Measurements from ENCODE around the gene MALSU1. TPM values are rescaled to one million over a fixed set of nuclear protein-coding genes. Genes with fewer than 3 reads are reported as not detected.

MALSU1 gene
- total and polyA plus RNA-seq, 2 donors (not counting 1 experiment from before 2014, with no cell fraction given): 54.8 to 77.6 TPM

GRCh38 chr7:23292623-23293022 lies 6.5 kb upstream of the MALSU1 start:
- TF ChIP-seq CTCF (conservative IDR thresholded peaks at IDR 0.05 in 1 of 2, IDR thresholded peaks at IDR 0.05 in 1 of 2; ENCODE audit: low read depth in 1 of 2, low read length in 2 of 2): no peak
- TF ChIP-seq EZH2 (IDR thresholded peaks at IDR 0.05; ENCODE audit: low read length, missing control alignments): no peak
- H2AFZ ChIP-seq (ENCODE audit: low read length): no peak overlapping the region
- no peaks in the 10 kb centered on the region for H3K79me2 ChIP-seq (ENCODE audit: control insufficient read depth, insufficient read depth, low read length)
- H4K20me1 ChIP-seq (ENCODE audit: control insufficient read depth, extremely low read depth, insufficient read depth, low read length): no peaks in the 10 kb centered on the region
- H3K4me1 ChIP-seq (ENCODE audit: control insufficient read depth, extremely low read depth, insufficient read depth, low read length): no peaks in the 10 kb centered on the region
- H3K9me3 ChIP-seq (ENCODE audit: control insufficient read depth, insufficient read depth, low read depth, low read length): no peaks in the 10 kb centered on the region
- no peak overlapping the region for H3K4me2 ChIP-seq (ENCODE audit: extremely low read depth, insufficient read depth, low read length)
- no peaks in the 10 kb centered on the region for H3K27me3 ChIP-seq (ENCODE audit: control insufficient read depth, insufficient read depth, low read length)
- no peak overlapping the region for H3K9ac ChIP-seq (ENCODE audit: insufficient read depth, low read length)
- H3K36me3 ChIP-seq (ENCODE audit: control insufficient read depth, insufficient read depth, low read length): no peaks in the 10 kb centered on the region
- no peak overlapping the region for H3K27ac ChIP-seq (ENCODE audit: insufficient read depth, low read length)
- no peak overlapping the region for H3K4me3 ChIP-seq (replicated peaks in 1 of 4; ENCODE audit: control extremely low read depth in 1 of 4, insufficient read depth in 1 of 4, low read depth in 3 of 4, low read length in 4 of 4)
- DNase-seq (ENCODE audit: low read depth in 2 of 2): no peak

- Histone ChIP-seq H2AFZ (ENCODE audit: low read length) (no peak overlapping the region), H3K9ac (ENCODE audit: insufficient read depth, low read length) (no peak overlapping the region), H3K79me2 (ENCODE audit: control insufficient read depth, insufficient read depth, low read length) (no peaks in the 10 kb centered on the region), H4K20me1 (ENCODE audit: control insufficient read depth, extremely low read depth, insufficient read depth, low read length) (no peaks in the 10 kb centered on the region), H3K4me2 (ENCODE audit: extremely low read depth, insufficient read depth, low read length) (no peak overlapping the region), H3K9me3 (ENCODE audit: control insufficient read depth, insufficient read depth, low read depth, low read length) (no peaks in the 10 kb centered on the region), H3K27me3 (ENCODE audit: control insufficient read depth, insufficient read depth, low read length) (no peaks in the 10 kb centered on the region), H3K27ac (ENCODE audit: insufficient read depth, low read length) (no peak overlapping the region), H3K4me3 (replicated peaks in 1 of 4; ENCODE audit: control extremely low read depth in 1 of 4, insufficient read depth in 1 of 4, low read depth in 3 of 4, low read length in 4 of 4) (no peak overlapping the region), H3K36me3 (ENCODE audit: control insufficient read depth, insufficient read depth, low read length) (no peaks in the 10 kb centered on the region), H3K4me1 (ENCODE audit: control insufficient read depth, extremely low read depth, insufficient read depth, low read length) (peaks cover 5% of the 10 kb centered on the region)
- TF ChIP-seq CTCF (conservative IDR thresholded peaks at IDR 0.05 in 1 of 2, IDR thresholded peaks at IDR 0.05 in 1 of 2; ENCODE audit: low read depth in 1 of 2, low read length in 2 of 2): no peak
- no peak for TF ChIP-seq EZH2 (IDR thresholded peaks at IDR 0.05; ENCODE audit: low read length, missing control alignments)
- DNase-seq (ENCODE audit: low read depth in 2 of 2): no peak
These were observed 5.6 kb upstream of the MALSU1 start for GRCh38 chr7:23293500-23294073.

- no peaks in the 10 kb centered on the region for H4K20me1 ChIP-seq (ENCODE audit: control insufficient read depth, extremely low read depth, insufficient read depth, low read length)
- H3K36me3 ChIP-seq (ENCODE audit: control insufficient read depth, insufficient read depth, low read length): no peaks in the 10 kb centered on the region
- H3K4me3 ChIP-seq (replicated peaks in 1 of 4; ENCODE audit: control extremely low read depth in 1 of 4, insufficient read depth in 1 of 4, low read depth in 3 of 4, low read length in 4 of 4): no peak overlapping the region
- no peak for DNase-seq (ENCODE audit: low read depth in 2 of 2)
- H2AFZ ChIP-seq (ENCODE audit: low read length): no peak overlapping the region
- TF ChIP-seq EZH2 (IDR thresholded peaks at IDR 0.05; ENCODE audit: low read length, missing control alignments): no peak
- H3K27ac ChIP-seq (ENCODE audit: insufficient read depth, low read length): no peak overlapping the region
- no peaks in the 10 kb centered on the region for H3K27me3 ChIP-seq (ENCODE audit: control insufficient read depth, insufficient read depth, low read length)
- no peak overlapping the region for H3K4me2 ChIP-seq (ENCODE audit: extremely low read depth, insufficient read depth, low read length)
- peaks cover 9% of the 10 kb centered on the region for H3K4me1 ChIP-seq (ENCODE audit: control insufficient read depth, extremely low read depth, insufficient read depth, low read length)
- H3K79me2 ChIP-seq (ENCODE audit: control insufficient read depth, insufficient read depth, low read length): peaks cover 5% of the 10 kb centered on the region
- H3K9me3 ChIP-seq (ENCODE audit: control insufficient read depth, insufficient read depth, low read depth, low read length): no peaks in the 10 kb centered on the region
- no peak overlapping the region for H3K9ac ChIP-seq (ENCODE audit: insufficient read depth, low read length)
These were observed 4.4 kb upstream of the MALSU1 start for GRCh38 chr7:23294549-23295400.

Measured in fibroblast of lung (primary cell).